ENCODE data around the gene PKLR. TPM values are rescaled to one million over a fixed set of nuclear protein-coding genes. Genes with fewer than 3 reads are reported as not detected.

The PKLR gene
- total and polyA plus RNA-seq, 2 donors (not counting 3 experiments of a cell fraction or from before 2014, with no cell fraction given): not detected

- TSS peak; percentile 88 for BruUV-seq (replicated peaks)
- FAIRE-seq (peak; percentile 100), DNase-seq (ENCODE audit: low read depth, low spot score) (peak; percentile 99)
- H3K4me1 ChIP-seq (ENCODE audit: control insufficient read depth, extremely low read depth, insufficient read depth, low read length): peaks cover 24% of the 10 kb centered on the region
- no peaks in the 10 kb centered on the region for H3K27me3 ChIP-seq (ENCODE audit: control insufficient read depth in 2 of 2, insufficient read depth in 2 of 2, low read length in 2 of 2)
- ChIA-PET POLR2A (interaction anchor here (0.6 to 1.1 kb wide), 4 partner anchors 12 to 37 kb away, joined by 3 to 4 read pairs (median 4); partner anchors contain the start of gene RUSC1), CTCF (interaction anchor here (0.8 to 1.9 kb wide), 10 partner anchors 12 to 340 kb away, joined by 3 to 27 read pairs (median 5); partner anchors contain the start of genes CLK2 and RUSC1)
- no peaks in the 10 kb centered on the region for H3K9me1 ChIP-seq (replicated peaks; ENCODE audit: control insufficient read depth, extremely low read depth, insufficient read depth, low read length)
- H3K9me3 ChIP-seq (replicated peaks; ENCODE audit: control insufficient read depth, insufficient read depth, low read length): no peaks in the 10 kb centered on the region
- intact Hi-C loops (cut with micrococcal nuclease) (loop anchor here (1.0 to 5.0 kb wide), 6 partner anchors 15 to 116 kb away; partner anchors contain the start of genes CLK2, HCN3 and MTX1), dilution Hi-C loops (cut with MboI; ENCODE audit: extremely low pct_ligation_motif_present, low sequenced_read_pairs) (no loop called here)
- H3K4me2 ChIP-seq (ENCODE audit: insufficient read depth, low read length): peak within 1 kb of the TSS; percentile 75
- H3K27ac ChIP-seq (ENCODE audit: insufficient read depth, low read depth, low read length): peak within 1 kb of the TSS; percentile 88
- no peaks in the 10 kb centered on the region for H4K20me1 ChIP-seq (replicated peaks; ENCODE audit: control insufficient read depth, extremely low read depth, insufficient read depth, low read length)
- H3K79me2 ChIP-seq (ENCODE audit: control insufficient read depth, insufficient read depth, low read length): peaks cover 45% of the 10 kb centered on the region
- no peak within 1 kb of the TSS for H2AFZ ChIP-seq (ENCODE audit: low read depth, low read length)
- TF ChIP-seq, protein P1, sequence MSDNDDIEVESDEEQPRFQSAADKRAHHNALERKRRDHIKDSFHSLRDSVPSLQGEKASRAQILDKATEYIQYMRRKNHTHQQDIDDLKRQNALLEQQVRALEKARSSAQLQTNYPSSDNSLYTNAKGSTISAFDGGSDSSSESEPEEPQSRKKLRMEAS (IDR thresholded peaks at IDR 0.05; ENCODE audit: insufficient read depth, insufficient read length): peak; percentile 74
- TF ChIP-seq POLR2AphosphoS5 (IDR thresholded peaks at IDR 0.05; ENCODE audit: insufficient read depth, low read depth, low read length) (peak; percentile 82), MYC (IDR thresholded peaks at IDR 0.05; ENCODE audit: low read depth, low read length) (no peak), POLR2A (IDR thresholded peaks at IDR 0.05; ENCODE audit: low read depth, low read length) (peak; percentile 87), EZH2 (IDR thresholded peaks at IDR 0.05; ENCODE audit: borderline replicate concordance, low read depth, low read length, severe bottlenecking) (no peak), GATA2 (IDR thresholded peaks at IDR 0.05; ENCODE audit: insufficient read depth, insufficient read length, low read depth, low read length) (peak; percentile 20), FOS (IDR thresholded peaks at IDR 0.05; ENCODE audit: borderline replicate concordance, insufficient read depth, low read length) (no peak), CTCF (IDR thresholded peaks at IDR 0.05; ENCODE audit: extremely low read depth in 1 of 2, insufficient read depth in 1 of 2, low read depth in 1 of 2, low read length in 2 of 2) (no peak), JUN (IDR thresholded peaks at IDR 0.05; ENCODE audit: borderline replicate concordance, insufficient read depth, insufficient read length, low read depth) (no peak)
- H3K36me3 ChIP-seq (ENCODE audit: control insufficient read depth in 2 of 2, extremely low read depth in 1 of 2, insufficient read depth in 2 of 2, low read length in 2 of 2): peaks cover 8 to 9% of the 10 kb centered on the region in 2 experiments
- H3K4me3 ChIP-seq (replicated peaks in 1 of 3; ENCODE audit: insufficient read depth in 1 of 3, low read depth in 1 of 3, low read length in 3 of 3): peak within 1 kb of the TSS; percentile 47 to 86 (median 84)
- peak within 1 kb of the TSS; percentile 94 for H3K9ac ChIP-seq (replicated peaks; ENCODE audit: extremely low read depth, insufficient read depth, low read length)
Observed at GRCh38 chr1:155308493-155309422, 7.5 kb upstream of the PKLR start, which contains the start of gene FDPS. FDPS (plus strand) TSS chr1:155308866; CDS start chr1:155309790, 924 bp downstream.
